Stimulated activated CD4-positive, alpha-beta T cell treated with anti-CD3 and anti-CD28 coated beads, Interleukin-2, amount 100 ng/mL, for 4 hours (primary cell): ENCODE data around the gene LCE3A.
"Not testable (repeated sequence)": the region's sequence is repeated elsewhere in the genome, so short reads cannot be mapped to it uniquely, and the experiment has no call there.

Experiments
- DNase-seq: peaks from one replicate; pipeline ENCODE4 v3.0.0-alpha.2; 2020; ENCODE audit warnings: low read depth

LCE3A gene, protein sequence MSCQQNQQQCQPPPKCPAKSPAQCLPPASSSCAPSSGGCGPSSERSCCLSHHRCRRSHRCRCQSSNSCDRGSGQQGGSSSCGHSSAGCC

DNA sequence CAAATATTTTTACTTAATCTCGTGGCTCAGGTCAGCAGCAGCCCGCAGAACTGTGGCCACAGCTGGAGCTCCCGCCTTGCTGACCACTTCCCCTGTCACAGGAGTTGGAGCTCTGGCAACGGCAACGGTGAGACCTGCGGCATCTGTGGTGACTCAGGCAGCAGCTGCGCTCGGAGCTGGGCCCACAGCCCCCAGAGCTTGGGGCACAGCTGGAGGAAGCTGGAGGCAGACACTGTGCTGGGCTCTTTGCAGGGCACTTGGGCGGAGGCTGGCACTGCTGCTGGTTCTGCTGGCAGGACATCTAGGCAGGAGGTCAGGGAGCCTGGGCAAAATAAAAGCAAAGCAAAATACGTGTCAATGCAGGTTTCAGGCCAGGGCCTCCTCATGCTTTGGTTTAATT lies at the start of gene LCE3A:
Gene LCE3A (minus strand): TSS at position 301 of the 400 bp plus-strand sequence. CDS start 0 bp downstream, at position 301.
- no peak for DNase-seq

DNA sequence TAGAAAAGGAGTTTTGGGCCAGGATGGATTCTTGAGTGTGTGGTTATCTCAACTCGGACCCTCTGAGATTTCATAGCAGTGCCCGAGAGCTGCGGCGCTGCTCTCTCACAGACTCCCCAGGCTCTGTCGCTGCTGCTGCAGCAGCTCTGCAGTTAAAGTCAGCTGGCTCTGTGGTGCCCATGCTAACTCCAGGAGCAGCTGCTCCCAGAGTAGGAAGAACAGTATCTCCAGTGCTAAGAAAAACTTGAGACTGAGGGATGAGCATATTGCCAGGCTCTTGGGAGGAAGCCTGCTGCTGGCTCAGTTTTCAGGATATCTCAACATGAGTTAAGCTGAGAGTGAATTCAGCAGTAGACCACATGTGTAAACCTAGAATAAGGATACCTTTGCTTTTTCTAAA lies 44.7 kb upstream of the LCE3A start:
- no peak for DNase-seq

DNA sequence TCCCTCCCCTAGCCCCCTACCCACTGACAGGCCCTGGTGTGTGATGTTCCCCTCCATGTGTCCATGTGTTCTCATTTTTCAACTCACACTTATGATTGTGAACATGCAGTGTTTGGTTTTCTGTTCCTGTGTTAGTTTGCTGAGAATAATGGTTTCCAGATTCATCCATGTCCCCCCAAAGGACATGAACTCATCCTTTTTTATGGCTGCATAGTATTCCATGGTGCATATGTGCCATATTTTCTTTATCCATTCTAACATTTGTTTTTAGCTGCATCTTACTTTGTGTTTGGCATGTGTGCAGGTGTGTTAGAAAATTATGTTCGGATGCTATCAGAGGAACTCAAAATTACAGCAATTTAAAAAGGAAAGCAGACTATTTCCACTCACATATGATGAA lies 43.3 kb upstream of the LCE3A start:
- not testable (repeated sequence) for DNase-seq

- no peak for DNase-seq
Measured at GRCh38 chr1:152663098-152663497, 40.2 kb upstream of the LCE3A start, which contains the start of gene LCE2D. LCE2D (plus strand) TSS chr1:152663380; CDS start chr1:152664106, 726 bp downstream.

- DNase-seq, result no peak
Measured at GRCh38 chr1:152658649-152659048, 35.7 kb upstream of the LCE3A start.

- no peak for DNase-seq
Measured at GRCh38 chr1:152657677-152658076, 34.8 kb upstream of the LCE3A start.

DNA sequence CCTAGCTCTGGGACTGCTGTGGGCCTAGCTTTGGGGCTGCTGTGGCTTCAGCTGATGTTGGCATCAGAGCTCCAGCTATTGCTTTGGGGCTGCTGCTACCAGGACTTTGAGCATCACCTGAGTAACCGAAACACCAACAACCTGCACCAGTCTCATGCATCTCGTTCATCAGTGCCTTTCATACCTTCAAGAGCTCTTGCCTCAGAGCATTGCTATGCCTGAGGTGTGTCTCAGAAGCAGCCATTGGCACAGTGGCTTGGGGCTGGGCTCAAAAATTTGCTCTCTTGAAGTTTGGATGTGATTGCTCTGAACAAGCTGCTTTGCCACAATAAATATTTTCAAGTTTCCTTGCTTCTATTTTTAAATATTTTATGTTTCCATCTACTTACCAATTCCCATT lies 33.6 kb upstream of the LCE3A start:
- DNase-seq, result no peak

DNA sequence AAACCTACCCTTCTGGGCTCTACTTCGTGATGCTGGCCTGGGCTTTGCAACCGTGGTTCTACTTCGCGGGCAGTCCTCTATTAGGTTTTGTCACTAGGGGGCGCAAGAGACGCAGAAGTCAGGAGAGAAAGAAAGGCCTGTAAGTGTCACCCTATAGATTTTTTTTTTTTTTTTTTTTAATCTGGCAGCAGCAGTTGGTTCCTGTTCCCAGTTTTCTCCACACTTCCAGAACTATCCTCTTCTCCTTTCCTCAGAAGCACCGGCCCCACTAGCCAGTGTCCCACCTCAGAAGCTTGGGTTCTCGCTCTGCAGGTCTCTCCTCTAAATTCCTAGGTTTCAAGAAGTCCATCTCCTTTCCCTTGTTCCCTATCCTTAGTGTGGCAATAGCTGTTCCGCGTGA lies 31.2 kb upstream of the LCE3A start:
- peak; percentile 2 for DNase-seq

DNA sequence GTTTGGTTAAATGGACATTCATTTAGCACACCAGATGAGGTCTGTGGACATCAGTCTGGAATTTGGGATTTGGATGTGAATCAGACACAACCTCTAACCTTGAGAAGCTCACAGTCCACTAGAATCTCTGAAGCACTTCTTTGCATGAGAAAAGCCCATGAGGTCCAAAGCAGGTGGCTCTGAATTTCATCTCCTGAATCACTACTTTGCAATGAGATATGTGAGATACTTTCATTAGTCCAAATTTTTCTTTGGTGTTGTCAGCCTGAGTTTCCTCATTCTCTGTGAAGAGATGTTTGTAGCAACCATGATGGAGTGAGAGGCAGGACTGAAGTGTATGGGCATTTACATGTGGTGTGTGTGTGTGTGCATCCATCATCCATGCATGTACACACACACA lies 23.8 kb upstream of the LCE3A start:
- DNase-seq, result no peak

- DNase-seq, result no peak
Measured at GRCh38 chr1:152645146-152645545, 22.2 kb upstream of the LCE3A start.

- no peak for DNase-seq
Measured at GRCh38 chr1:152643945-152644344, 21.0 kb upstream of the LCE3A start.

GRCh38 chr1:152640351-152640750 lies 17.4 kb upstream of the LCE3A start:
- no peak for DNase-seq

DNA sequence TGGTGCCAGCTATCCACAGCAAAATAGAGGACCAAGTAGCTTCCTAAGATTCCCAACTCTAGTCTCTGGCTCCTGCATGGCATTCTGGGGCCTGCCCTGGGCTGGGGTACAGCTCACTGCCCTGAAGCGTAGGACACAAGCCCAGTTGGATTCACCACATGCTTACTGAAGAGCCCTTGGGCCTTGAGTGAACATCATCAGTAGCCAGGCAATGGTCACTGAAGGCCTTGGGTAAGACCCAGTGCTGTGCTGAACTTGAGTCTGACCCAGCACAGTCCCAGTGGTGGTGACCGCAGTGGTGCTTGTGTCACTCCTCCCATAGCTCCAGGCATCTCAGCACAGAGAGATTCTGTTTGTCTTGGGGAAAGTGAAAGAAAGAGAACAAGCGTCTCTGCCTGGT lies 7.7 kb upstream of the LCE3A start:
- no peak for DNase-seq

DNA sequence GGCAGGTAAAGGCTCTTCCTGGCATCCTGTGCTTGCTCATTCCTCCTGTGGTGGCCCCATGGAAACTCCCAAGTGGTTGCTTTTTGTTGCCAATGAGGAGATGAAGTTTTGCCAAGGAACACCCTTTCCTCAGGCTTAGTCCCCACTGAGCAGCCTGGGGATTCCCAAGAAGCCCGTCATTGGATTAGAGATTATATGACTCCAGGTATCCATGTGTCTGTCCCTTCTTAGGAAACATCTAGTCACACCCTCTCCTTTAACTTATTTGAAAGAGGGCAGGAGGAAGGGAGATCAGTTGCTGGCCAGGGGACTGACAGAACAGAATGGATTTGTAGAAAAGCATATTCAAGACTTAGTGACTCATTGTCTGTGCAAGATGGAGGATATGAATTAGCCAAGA lies 3.8 kb upstream of the LCE3A start:
- DNase-seq, result no peak

GRCh38 chr1:152623203-152623844 lies 421 bp upstream of the LCE3A start:
- no peak for DNase-seq

DNA sequence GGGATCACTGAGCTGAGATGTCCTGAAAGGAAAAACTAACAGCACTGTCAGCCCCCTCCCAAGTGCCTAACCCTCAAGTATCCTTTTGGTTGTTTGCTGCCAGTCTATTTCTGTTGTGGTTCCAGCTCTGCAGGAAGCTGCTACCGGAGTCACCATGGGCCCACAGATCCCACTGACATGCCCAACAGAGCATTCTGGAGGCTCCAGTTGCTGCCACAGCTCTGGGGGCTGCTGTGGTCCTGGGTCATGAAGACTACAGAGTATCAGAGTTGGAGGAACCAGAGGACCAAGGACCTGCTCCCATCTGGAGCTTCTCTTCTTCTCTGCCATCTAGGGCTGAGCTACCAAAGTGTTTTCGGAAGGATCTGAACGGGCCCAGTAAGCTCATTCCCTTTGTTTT lies 910 bp downstream of the LCE3A start:
- DNase-seq, result no peak

- no peak for DNase-seq
Measured at GRCh38 chr1:152613511-152613910, 9.4 kb downstream of the LCE3A start, which contains the start of gene LCE3B. LCE3B (plus strand) TSS chr1:152613811; CDS start chr1:152613811, 0 bp downstream.

DNA sequence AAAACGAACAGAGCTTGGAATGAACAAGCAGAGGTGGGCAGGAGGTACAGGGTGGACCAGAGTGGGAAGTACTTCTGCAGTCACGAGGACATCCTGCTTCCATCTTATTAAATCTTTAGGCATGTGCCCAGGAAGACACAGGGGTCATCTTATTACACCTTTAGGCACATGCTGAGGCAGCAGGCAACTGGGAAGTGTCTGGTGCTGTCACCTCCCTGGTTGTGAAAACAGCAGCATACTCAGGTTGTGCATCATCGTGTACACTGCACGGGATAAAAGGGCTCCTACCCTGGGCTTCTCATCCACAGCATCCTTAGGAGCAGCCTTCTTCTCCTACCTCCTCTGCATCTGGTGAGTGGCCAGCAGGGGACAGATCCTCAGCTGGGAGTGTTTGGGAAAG lies 23.0 kb downstream of the LCE3A start, which contains the start of gene LCE3C:
Gene LCE3C (plus strand): TSS at position 301 of the 400 bp plus-strand sequence. CDS start 498 bp downstream, outside the sequence.
- no peak for DNase-seq

DNA sequence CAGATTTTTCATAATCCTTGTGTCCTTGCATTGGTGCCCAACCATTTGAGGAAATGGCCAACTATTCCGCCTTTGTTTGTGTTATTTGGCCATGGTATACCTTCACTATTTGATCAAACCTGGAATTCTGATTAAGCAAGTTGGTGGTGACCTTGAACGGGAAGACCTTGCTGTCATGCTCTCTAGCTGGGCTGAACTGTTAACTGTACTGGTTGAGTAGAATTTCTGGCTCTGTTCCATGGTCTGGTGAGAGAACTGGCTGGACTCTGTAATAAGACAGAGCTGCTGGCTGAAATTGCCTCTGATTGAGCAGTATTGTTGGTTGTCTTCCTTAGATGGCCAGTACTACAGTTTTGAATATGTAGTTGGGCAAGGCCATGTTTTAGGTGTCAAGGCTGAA lies 25.9 kb downstream of the LCE3A start:
- DNase-seq, result no peak

GRCh38 chr1:152585586-152585985 lies 37.3 kb downstream of the LCE3A start:
- no peak for DNase-seq

GRCh38 chr1:152582647-152583046 lies 40.3 kb downstream of the LCE3A start:
- no peak for DNase-seq

DNA sequence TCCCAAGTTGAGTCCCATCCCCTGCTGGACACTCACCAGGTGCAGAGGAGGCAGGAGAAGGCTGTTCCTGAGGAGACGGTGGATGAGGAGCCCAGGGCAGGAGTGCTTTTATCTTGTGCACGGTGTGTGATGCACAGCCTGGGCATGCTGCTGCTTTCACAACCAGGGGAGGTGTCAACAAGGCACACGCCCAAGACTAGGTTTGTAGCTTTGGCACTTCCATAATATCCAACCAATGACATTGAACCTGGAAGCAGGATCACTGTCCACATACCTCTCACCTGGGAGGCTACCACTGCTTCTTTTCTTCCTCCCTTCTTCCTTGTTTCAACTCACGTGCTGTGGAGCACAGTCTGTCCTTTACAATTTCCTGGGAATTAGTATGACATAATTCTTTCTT lies 42.5 kb downstream of the LCE3A start, which contains the start of gene LCE3D:
Gene LCE3D (minus strand): TSS at position 84 of the 400 bp plus-strand sequence. CDS start 580 bp downstream, outside the sequence.
- no peak for DNase-seq

DNA sequence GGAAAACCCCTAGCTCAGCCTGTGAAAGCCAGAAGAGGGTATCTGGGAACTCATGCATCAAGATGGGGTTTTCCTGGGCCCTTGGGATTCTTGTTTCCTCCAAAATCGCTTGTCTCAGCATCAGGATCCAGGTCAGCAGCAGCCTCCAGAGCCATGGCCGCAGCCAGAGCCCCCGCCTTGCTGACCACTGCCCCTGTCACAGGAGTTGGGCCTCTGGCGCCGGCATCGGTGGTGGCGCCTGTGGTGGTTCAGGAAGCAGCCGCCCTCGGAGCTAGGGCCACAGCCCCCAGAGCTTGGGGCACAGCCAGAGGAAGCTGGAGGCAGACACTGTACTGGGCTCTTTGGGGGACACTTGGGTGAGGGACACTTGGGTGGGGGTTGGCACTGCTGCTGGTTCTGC lies 43.4 kb downstream of the LCE3A start:
- DNase-seq, result not testable (repeated sequence)

DNA sequence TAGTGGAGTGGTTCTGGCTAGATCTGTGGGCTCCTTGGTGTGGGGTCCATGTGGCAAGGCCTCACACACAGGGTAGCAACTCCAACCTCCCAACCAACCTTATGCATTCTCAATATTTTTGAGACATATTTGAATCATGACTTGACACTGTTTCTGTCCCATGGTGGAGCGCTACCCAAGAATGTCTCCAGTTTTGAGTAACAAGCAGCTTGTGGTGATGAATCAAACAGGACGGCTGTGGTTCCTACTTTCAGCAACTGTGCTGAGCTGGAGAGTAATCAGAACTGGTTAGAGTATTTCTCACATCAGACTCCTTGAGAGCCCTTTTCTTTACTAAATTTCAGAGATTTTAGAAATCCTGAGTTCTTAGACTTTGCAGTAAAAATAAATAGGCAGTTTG lies 45.7 kb downstream of the LCE3A start:
- DNase-seq, result no peak
